AG04449 (cell line): ENCODE results near the gene ATXN1.

Experiments
- CTCF ChIA-PET: fragments of 350-600 bp; formaldehyde crosslinking; extraction: SDS; loops from one replicate; lab custom pipeline; 2021; ENCODE audit warnings: antibody characterized with exemption; lab: Yijun Ruan, JAX
- POLR2A ChIA-PET: fragments of 400-600, 350-600 bp; formaldehyde crosslinking; extraction: SDS; loops from one replicate; lab custom pipeline; 2020; ENCODE audit warnings: antibody characterized with exemption, inconsistent platforms; lab: Yijun Ruan, JAX
- DNase-seq: peaks from one replicate; pipeline ENCODE4 v3.0.0-alpha.2; 2010; ENCODE audit warnings: low read depth, low spot score
- H3K4me3 ChIP-seq: 2 replicates; pipeline ENCODE4 v1.5.1; 2011; ENCODE audit warnings: low read depth, mild to moderate bottlenecking, control low read depth, low read length
- TF ChIP-seq, protein P1 (sequence below): IDR thresholded peaks from one replicate; pipeline ENCODE4 v1.5.1; 2011; ENCODE audit warnings: mild to moderate bottlenecking, moderate library complexity, low read length, control low read depth, inconsistent platforms; ENCODE audit not compliant: insufficient read depth; ENCODE audit errors: missing control alignments

Gene ATXN1

DNA sequence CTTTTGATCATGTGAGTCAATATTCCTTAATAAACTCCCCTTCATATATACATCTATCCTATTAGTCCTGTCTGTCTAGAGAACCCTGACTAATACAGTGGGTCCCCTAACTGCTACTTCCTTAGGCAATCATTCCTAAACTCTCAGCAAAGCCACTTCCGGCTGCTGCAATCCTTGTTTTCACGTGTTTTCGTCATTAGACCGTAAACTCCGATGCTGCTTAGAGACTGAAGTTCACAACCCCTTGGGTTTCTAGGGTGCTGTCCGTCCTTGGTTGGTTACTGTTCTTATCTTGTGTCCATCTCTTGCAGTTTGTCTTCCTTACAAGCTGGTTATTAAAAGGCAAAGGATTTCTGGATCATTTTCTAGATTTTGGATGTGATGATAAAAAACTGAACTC, 416.5 kb downstream of the ATXN1 start:
- no peak overlapping the region for H3K4me3 ChIP-seq
- ChIA-PET POLR2A (no interaction called here), CTCF (interaction anchor here (4.1 kb wide), 1 partner anchor 12 kb away, joined by 19 read pairs; no protein-coding TSS in a partner anchor)
- TF ChIP-seq, protein P1, sequence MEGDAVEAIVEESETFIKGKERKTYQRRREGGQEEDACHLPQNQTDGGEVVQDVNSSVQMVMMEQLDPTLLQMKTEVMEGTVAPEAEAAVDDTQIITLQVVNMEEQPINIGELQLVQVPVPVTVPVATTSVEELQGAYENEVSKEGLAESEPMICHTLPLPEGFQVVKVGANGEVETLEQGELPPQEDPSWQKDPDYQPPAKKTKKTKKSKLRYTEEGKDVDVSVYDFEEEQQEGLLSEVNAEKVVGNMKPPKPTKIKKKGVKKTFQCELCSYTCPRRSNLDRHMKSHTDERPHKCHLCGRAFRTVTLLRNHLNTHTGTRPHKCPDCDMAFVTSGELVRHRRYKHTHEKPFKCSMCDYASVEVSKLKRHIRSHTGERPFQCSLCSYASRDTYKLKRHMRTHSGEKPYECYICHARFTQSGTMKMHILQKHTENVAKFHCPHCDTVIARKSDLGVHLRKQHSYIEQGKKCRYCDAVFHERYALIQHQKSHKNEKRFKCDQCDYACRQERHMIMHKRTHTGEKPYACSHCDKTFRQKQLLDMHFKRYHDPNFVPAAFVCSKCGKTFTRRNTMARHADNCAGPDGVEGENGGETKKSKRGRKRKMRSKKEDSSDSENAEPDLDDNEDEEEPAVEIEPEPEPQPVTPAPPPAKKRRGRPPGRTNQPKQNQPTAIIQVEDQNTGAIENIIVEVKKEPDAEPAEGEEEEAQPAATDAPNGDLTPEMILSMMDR: no peak
- DNase-seq: no peak

DNA sequence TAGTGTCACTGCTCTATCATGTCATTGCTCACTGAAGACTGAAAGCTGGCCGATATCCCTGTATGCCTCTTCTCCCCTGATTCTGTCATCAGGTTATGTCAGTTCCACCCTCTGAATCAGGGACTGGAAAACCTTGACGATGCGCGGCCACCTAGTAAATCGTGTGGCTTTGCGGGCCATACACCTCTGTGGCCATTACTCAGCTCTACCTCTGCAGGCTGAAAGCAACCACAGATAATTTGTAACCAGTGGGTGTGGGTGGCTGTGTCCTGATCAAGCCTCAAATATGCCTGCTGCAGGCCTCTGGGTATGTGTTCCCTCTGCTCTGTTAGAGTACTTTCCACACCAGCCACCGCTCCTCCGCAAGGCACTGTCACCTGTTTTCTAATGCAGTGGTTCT, 417.7 kb downstream of the ATXN1 start:
- ChIA-PET POLR2A (no interaction called here), CTCF (interaction anchor here (0.8 to 2.5 kb wide), 3 partner anchors 12 to 420 kb away, joined by 3 to 18 read pairs (median 3); no protein-coding TSS in a partner anchor)
- DNase-seq: no peak
- TF ChIP-seq, protein P1: no peak
- H3K4me3 ChIP-seq: no peak overlapping the region

DNA sequence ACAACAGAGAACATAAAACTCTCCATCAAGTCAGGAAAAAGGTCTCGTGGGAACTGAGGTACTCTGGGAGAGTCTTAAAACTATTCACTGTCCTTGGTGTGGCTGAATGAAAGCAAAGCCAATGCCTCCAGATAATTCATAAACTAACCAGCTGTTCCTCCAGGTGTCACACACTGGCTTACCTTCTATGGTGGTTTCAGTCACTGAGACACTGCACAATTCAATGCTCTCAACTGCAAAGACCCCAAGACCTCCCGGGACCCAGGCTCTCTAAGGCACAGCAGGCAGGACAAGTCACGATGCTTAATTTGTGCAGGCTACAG, 422.0 kb downstream of the ATXN1 start:
- POLR2A ChIA-PET: interaction anchor here (0.8 to 1.0 kb wide), 2 partner anchors 13 to 19 kb away, joined by 4 read pairs; no protein-coding TSS in a partner anchor
- CTCF ChIA-PET: interaction anchor here (0.8 to 2.9 kb wide), 15 partner anchors 15 to 757 kb away, joined by 3 to 9 read pairs (median 3); no protein-coding TSS in a partner anchor
- TF ChIP-seq, protein P1: no peak
- no peak overlapping the region for H3K4me3 ChIP-seq
- no peak for DNase-seq

DNA sequence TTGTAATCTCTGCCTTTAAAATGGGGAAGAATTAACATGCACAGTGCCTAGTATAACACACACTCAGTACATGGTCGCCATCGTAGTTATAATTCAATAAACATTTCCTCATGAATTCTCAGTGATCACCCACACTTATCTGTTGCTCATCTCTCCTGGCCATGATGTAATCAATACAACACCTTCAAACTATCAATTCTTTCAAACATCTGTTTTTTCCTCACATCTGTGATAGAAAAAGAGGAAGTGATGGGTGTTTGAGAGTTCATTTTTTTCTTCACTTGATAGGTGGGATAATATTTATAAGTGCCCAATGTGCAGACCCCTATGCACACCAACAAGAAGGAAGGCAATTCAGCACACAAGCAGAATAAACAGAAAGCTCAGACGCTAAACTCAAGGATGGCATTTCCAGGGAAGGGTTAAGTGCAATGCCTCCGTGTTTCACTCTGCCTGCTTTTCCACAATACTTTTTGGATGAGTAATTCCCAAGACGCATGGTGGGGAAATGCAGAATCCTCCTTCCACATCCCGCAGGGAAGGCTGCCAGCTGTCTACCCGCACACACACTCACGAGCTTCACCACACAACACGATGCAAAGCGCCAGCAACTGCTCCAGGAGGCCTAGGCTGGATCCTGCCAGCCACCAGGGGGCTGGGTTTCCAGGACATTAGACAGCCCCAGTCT, 422.5 kb downstream of the ATXN1 start:
- DNase-seq: peak; percentile 99
- TF ChIP-seq, protein P1: peak; percentile 84
- CTCF ChIA-PET: interaction anchor here (0.6 to 10.7 kb wide), 13 partner anchors 14 to 425 kb away, joined by 3 to 163 read pairs (median 4); no protein-coding TSS in a partner anchor
- H3K4me3 ChIP-seq: no peak overlapping the region
- POLR2A ChIA-PET: interaction anchor here (0.8 to 1.0 kb wide), 2 partner anchors 14 to 19 kb away, joined by 4 read pairs; no protein-coding TSS in a partner anchor

DNA sequence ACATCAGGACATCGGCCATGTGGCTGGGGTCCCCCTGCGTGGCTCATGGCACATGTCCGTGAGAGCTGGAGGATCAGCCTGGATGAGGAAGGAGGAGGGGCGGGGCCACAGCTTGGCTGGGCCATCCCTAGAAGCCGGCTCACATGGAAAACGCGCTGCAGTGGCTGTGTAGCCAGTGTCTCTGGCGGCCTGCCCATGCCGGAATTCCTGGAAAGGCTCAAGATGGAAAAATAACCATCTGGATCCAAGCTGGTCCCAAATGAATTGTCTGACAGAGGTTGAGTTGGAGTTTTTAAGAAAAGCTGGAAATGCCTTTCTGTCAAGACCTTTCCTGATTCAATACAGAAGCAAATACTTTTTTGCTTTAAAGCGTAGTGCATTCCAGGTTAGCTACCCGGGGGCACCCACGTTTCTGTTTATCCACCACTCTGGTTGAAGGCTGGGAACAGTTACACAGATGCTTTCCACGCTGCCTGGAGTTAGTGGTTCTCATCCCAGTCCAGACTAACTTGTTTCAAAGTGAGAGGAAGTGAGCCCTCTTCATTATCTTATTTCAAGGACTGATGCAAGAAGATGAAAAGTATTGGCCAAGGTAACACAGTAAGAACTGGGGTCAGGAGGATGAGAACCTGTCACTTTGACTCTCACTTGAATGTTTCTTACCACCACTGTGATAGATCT, 423.8 kb downstream of the ATXN1 start:
- TF ChIP-seq, protein P1: no peak
- ChIA-PET CTCF (interaction anchor here (1.1 to 10.7 kb wide), 6 partner anchors 17 to 754 kb away, joined by 3 to 163 read pairs (median 4); no protein-coding TSS in a partner anchor), POLR2A (interaction anchor here (1.0 kb wide), 1 partner anchor 17 kb away, joined by 3 read pairs; no protein-coding TSS in a partner anchor)
- DNase-seq: no peak
- no peak overlapping the region for H3K4me3 ChIP-seq

DNA sequence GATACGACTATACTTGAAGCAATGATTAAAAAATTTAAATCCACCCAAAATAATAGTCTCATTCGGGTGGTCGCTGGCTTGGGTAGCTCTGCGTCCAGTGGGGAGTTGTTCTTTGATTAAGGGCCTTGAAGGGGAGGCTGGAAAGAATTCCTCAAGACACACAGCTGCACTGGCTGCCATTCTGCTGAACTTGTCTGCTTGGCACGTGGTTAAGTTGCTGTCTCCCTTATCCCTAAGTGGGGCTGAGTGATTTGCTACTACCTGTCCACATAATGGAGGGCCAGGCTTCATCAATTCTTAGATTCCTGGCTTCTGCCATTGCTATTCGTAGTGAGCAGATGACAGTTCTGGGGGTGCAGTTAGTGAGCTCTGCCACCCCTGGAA, 424.4 kb downstream of the ATXN1 start:
- ChIA-PET POLR2A (interaction anchor here (1.0 kb wide), 1 partner anchor 17 kb away, joined by 3 read pairs; no protein-coding TSS in a partner anchor), CTCF (interaction anchor here (1.1 to 10.7 kb wide), 6 partner anchors 16 to 754 kb away, joined by 3 to 163 read pairs (median 4); no protein-coding TSS in a partner anchor)
- H3K4me3 ChIP-seq: no peak overlapping the region
- TF ChIP-seq, protein P1: no peak
- no peak for DNase-seq
